NCI-H146 (cell line): ENCODE results near the gene GAS2L2.

Source experiments
- DNase-seq: peaks from one replicate; lab custom pipeline; 2025; lab: John Stamatoyannopoulos, UW

Gene GAS2L2

DNA sequence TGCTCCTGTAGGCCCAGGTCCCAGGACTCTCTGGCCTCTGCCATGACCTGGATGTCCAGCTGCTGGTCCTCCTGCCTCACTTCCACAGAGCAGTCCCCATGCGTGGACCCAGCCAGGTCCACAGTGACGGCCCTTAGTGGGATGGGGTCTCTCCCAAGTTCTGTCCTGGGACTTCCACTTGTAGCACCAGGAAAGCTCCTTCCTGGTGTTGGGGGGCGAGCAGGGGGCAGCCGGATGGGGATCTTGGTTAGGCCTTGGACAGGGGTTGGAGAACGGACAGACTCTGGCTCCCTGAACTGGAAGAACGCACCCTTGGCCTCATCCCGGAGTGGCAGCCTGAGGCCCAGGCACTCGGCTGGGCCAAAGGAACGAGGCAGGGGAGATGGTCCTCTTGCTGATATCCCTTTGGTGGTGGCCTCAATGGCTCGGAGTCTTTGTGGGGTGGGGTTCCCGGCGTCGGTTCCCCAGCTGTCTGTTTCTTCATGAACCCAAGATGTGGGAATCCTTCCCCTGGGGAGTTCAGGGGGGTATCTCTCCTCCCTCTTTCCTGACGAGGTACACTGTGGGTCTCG, 7.2 kb downstream of the GAS2L2 start:
- no peak for DNase-seq

- DNase-seq = no peak
These were observed 7.8 kb downstream of the GAS2L2 start for GRCh38 chr17:35745246-35745645.

GRCh38 chr17:35744830-35745229, 8.2 kb downstream of the GAS2L2 start:
- DNase-seq = no peak

- DNase-seq = no peak
These were observed 9.3 kb downstream of the GAS2L2 start for GRCh38 chr17:35743626-35744328.

DNA sequence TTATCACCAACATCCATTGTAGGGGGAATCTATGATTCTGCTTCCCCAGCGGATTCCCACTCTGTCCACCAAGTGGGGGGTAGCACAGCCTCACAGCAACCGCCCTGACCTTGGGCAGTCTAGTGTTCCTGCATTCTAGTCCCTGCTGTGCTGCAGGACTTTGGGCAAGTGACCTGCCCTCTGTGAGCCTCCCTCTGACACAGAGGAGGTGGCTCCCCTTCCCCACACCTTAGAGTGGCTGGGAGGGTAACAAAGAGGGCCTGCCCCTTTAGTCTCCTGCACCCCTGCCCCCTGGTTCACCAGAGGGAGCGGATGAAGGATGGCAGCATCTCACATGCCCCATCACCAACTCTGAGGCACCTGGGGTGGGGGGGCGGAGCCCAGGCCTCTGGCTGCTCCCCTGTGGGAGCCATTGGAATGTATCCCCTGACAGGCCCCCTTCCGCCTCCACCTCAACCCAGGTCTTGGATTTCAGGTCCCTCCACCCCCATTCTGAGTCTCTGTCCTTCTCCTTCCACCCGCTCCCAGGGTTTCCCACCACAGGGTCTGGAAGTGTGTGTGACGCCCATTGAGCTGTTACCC, 10.1 kb downstream of the GAS2L2 start:
- no peak for DNase-seq

DNA sequence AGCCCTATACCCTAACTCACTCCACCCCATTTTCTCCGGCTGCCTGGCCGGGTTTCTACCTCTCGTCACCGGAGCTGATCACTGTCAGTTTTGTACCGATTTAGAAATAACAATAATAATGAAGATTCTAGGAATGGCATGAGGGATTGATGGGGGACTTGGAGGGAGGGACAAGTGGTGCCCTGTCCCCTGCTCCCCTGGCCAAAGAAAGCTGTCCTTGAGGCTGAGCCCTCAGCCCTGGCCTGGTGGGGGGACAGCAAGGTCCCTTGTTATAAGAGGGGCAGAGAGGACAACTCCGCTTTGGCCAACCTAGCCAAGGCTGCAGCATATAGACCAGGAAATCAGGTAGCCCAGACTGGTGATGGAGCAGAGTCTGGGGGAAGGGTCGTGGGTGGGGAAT, 10.5 kb downstream of the GAS2L2 start:
- no peak for DNase-seq

DNA sequence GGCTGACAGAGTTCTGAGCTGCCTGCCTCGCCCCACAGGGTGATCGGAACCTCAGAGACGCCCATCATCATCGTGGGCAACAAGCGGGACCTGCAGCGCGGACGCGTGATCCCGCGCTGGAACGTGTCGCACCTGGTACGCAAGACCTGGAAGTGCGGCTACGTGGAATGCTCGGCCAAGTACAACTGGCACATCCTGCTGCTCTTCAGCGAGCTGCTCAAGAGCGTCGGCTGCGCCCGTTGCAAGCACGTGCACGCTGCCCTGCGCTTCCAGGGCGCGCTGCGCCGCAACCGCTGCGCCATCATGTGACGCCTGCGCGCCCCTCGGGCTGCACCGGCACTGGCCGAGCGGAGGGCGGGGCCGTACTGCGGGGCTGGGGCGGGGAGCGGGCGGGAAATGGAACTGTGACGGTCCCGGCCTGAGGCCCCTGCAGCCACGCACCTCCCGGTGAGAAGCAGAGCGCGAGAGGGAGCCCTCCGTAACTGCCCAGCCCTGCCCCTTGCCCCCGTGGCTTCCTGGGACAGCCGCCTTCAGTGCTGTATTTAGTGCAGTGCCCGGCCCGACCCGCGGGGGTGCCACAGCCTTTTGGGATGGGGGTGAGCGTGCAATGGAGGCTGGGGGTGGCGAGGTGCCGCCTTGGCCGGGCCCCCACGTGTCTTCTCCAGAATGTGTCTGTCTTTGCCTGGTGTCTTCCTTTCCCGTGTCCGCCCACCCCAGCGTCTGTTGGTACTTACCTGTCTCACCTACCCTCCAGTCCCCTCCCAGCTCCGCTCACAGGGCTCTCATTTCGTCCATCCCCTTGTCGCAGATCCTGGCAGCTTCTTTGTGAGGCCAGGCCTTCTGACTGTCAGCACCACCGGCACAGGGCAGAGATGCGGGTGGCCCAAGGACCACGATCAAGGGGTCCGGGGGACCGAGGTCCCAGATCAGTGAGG, 11.8 kb downstream of the GAS2L2 start:
- peak; percentile 57 for DNase-seq

DNA sequence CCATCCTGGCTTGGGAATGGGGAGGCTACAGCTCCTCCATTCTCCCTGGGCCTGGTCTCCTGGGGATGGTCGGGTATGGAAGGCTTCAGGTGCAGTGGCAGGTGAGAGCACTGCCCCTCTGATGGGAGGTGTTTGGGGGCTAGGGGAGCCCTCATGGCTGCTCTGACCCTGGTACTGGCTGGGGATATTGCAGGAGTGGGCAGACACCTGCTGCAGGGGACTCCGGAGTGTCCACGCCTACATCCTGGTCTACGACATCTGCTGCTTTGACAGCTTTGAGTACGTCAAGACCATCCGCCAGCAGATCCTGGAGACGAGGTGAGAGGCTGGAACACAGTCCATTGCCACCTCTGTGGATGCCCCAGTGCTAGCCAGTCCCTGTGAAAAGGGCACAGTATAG, 12.8 kb downstream of the GAS2L2 start:
- DNase-seq = no peak

DNA sequence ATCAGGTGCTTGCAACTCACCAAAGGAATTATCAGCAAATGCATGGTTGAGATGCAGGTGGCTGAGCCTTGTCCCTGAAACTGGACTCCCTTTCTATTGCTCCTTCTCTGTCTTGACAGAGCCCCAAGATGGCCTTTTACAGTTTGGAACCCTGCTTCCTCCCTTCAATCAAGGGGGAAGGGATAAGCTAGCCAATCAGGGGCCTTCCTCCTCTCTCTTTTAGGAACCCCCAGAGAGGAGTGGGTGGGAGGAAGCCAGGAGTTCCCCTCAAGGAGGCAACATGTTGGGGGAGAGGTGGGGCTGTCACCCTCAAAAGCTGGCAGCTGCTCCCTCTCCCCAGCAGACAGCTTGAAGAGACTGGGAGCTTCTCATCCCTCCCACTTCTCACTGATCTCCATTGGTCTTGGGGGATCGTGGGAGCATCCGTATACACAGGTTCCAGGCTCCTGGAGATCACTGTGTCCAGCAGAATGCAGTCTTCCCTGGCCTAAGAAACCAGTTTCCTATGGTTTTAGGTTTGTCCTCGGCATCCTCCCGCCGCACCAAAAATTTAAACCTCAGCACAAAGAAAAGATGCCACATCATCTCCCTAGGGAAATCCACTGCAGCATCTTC, 14.4 kb downstream of the GAS2L2 start:
- no peak for DNase-seq

- DNase-seq = no peak
These were observed 16.8 kb downstream of the GAS2L2 start for GRCh38 chr17:35736236-35736635.

- DNase-seq = no peak
These were observed 17.8 kb downstream of the GAS2L2 start for GRCh38 chr17:35735036-35735805.

DNA sequence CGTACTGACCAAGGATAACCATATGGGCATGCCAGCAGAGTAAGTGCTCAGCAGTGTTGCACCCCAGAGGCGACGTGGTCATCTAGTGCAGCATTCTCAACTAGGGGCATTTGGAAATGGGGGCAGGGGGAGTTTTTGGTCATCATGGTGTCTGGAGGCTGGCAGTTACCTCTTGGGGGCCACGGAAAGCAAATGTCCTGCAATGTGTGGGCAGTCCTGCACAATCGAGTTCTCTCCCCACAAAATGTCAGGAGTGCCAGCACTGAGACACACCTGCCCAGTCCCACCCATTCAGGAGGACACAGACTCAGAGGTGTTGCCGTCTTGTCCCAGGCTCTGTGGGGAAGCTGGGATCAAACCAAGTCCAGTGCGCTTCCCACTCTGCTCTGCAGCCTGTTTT, 18.6 kb downstream of the GAS2L2 start:
- no peak for DNase-seq

- DNase-seq = no peak
These were observed 19.7 kb downstream of the GAS2L2 start for GRCh38 chr17:35733366-35733765.

- DNase-seq = no peak
These were observed 20.3 kb downstream of the GAS2L2 start for GRCh38 chr17:35732806-35733136.

- DNase-seq = peak; percentile 35
These were observed 20.9 kb downstream of the GAS2L2 start for GRCh38 chr17:35731917-35732805.

- peak; percentile 67 for DNase-seq
These were observed 21.7 kb downstream of the GAS2L2 start, which contains the start of gene RASL10B for GRCh38 chr17:35731239-35731916. TSS of gene RASL10B (plus strand) at chr17:35731639. CDS start at chr17:35735185, 3,546 bp downstream.

DNA sequence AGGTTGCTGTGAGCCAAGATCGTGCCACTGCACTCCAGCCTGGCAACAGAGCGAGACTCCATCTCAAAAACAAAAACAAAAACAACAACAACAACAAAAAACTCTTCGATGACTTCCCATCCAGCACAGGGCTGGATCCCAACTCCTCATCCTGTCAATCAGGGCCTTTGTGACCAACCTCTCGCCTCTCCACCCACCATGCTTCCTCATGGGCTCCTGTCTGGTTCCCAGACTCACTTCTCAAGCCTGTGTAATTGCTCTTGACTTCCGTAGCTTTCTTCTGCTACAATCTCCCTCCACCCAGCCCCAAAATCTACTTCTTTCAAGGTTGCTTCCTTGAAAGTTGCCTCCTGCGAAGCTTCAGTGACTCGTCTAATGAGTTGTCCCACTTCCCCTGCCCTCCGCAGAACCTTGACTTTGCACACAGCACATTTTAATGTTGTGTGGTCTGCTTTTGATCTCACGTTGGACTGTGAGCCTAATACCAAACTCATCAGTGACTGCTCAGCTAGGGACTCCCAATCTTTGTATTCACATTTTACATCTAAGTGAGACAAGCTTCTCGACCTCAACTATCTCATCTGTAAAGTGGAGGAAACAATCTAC, 22.5 kb downstream of the GAS2L2 start:
- no peak for DNase-seq

GRCh38 chr17:35729405-35729833, 23.6 kb downstream of the GAS2L2 start:
- DNase-seq = peak; percentile 24

GRCh38 chr17:35728551-35728950, 24.5 kb downstream of the GAS2L2 start:
- DNase-seq = no peak
